H54 (cell line): ENCODE measurements around the gene NNAT.

Experiments
- DNase-seq: peaks from one replicate; pipeline ENCODE4 v3.0.0; 2011; ENCODE audit warnings: low spot score, mixed read lengths; ENCODE audit not compliant: insufficient read length
- FAIRE-seq: peaks from 3 replicates; lab custom pipeline; 2011; peaks lifted over from hg19 to GRCh38; lab: Jason Lieb, UNC
- POLR2A ChIP-seq: IDR thresholded peaks from 2 replicates; pipeline ENCODE4 v1.6.1; 2011; ENCODE audit warnings: low read depth, mild to moderate bottlenecking, low read length

The NNAT gene

DNA sequence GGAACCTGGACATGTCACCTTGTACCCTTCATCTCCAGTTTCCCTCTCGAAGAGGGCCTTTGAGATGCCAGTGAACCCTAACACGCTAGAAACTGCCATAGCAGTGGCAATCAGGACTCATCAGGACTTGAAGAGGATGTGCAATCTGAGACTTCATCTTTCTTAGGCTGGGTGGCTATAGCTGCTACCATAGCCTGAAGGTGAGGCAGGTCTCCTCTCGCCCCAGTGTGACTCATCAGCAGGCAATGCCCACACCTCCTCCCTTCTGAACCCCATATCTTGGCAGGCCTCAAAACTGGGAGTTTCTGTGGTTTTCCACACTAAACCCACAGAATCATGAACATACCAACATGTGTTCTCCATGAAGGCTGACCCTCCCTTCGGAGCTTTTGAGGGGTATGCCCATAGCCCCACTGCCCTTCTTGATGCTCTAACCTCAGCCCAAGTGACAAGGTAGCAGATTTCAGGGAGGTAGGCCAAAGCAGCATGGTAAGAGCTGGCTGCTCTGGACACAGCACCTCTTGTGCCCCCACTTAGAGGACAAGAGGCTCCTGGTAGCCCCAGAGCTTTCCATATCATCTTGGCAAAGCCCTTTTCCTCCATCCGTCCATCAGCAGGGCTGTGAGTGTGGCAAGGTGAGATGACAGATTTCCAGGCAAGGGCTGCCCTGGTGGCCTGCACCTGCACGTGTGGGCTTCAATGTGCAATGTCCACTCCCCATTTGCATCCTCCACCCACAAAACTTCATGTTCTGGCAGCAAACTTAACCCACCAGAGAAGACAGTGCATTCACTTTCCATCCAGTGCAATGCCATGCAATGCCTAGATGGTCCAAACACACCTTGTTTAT, 4.0 kb downstream of the NNAT start:
- TF ChIP-seq POLR2A: no peak
- FAIRE-seq (no peak), DNase-seq (peak; percentile 83)

DNA sequence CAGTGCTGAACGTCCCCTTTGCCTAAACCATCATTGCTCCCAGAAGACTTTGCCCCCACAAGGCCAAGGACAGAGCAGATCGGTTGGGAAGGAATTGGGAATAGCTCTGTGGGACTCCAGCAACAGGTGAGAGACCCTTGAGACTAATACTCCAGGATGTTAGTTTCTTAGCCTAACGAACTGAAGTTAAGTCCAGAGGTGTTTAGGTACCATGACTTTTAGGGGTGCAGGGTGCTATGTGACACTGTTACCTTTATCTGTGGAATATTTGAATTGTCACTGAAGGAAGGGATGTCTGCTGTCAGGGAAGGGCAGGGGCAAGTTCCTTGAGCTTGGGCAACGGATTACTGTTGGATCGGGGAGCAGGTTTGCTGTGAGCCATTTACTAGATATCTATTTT, 4.8 kb downstream of the NNAT start:
- TF ChIP-seq POLR2A: no peak
- FAIRE-seq: no peak
- DNase-seq: no peak

DNA sequence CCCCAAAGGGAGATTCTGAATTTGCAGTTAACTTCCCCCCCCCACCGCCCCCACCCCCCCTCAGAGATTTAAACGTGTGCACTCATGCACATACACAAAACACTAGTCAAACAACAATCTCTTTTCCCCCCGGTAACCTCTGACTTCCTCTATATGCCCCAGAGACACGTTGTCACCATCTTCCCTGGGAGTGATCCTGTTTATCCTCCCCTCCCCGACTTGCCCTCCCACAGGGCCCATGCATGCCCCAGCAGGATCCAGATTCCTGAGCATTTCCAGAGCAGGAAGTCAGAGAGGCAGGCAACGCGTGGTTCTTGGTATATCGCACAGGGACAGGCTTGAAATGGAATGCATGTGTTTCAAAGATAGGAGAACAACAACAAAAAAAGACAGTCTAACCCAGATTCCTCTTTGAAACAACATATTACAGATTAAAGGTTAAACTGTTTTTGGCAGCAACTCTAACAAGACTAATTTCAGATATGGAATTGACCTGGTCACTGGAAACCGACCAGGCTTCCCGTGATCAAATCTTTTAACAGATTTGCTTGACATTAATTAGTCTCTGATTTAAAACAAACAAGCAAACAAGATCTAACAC, 5.3 kb downstream of the NNAT start:
- FAIRE-seq: no peak
- no peak for DNase-seq
- TF ChIP-seq POLR2A: no peak

DNA sequence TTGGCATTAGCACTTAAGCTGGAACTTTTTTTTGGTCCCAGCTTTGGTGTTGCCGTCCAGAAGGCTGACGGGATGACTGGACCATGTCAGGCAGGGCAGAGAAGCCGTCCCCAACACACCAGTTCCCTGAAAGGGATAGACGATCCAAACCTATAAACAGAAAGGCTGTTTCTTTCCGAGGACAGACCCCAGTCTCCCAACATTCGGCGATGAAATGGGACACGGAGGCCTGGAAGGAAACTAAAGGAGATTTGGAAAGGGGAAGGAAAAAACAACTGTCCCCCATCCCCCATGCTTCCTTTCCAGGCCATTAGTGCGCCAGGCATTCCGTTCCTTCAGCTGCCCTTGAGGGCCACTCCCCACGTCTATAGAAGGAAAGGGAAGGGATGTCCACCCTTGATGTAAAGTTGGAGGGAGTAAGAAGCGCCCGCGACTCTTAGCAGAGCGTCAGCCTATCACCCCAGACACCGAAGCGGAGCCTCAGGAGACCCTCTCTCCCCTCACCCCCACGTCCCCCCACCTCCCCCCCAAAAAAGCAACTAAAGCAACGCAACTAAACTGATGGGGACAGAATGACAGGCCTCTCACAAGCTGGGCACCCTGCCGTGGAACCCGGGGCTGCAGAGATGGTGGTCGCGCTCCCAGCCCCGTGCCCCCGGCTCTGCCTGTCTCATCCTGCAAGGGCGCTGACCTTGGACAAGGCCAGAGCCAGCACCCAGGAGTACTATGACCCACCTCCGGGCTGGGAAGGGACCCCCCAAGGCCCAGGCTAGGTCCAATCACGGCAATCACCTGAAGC, 6.0 kb downstream of the NNAT start:
- peak; percentile 47 for DNase-seq
- TF ChIP-seq POLR2A: no peak
- no peak for FAIRE-seq

DNA sequence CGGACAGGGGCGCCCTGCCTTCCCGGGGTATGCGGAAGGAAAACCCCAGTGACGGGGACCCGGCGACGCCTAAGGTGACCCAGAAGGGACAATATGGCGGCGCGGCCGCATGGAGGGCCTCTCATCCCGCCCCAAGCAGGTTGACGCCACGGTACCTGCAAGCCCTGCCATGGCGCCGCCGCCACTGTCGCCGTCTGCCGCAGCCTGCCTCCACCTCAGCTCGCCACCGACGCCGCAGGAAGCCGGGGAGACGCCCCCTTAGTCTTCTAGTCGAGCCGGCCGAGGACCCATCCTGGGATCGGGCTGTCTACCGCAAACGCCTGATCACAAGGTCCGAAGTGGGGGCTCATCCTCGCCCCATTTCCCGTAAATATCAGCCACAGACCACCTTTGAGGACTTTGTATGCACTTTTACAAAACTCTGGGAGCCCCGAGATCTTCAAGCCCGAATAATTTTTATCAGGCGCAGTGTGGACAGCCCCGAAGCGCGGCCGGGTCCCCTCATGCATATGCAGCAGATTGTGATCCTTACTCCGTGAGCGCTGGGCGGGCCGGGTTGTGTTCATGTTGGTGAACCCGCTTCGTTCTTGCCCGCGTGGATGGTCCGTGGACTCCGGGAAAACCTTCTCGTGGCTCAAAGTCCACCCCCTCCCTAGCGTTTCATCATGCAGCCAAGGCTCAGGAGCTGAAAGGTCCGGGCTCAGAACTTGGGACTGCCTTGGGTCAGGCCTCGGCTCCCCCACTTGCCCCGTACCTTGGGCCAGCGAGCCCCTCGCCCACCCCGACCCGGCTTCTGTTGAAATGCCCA, 6.8 kb downstream of the NNAT start, which contains the start of gene BLCAP:
Gene BLCAP (minus strand): TSS at position 239 of the 808 bp plus-strand sequence. CDS start 8,702 bp downstream, outside the sequence.
- DNase-seq (peak; percentile 94), FAIRE-seq (no peak)
- peak; percentile 98 for TF ChIP-seq POLR2A

DNA sequence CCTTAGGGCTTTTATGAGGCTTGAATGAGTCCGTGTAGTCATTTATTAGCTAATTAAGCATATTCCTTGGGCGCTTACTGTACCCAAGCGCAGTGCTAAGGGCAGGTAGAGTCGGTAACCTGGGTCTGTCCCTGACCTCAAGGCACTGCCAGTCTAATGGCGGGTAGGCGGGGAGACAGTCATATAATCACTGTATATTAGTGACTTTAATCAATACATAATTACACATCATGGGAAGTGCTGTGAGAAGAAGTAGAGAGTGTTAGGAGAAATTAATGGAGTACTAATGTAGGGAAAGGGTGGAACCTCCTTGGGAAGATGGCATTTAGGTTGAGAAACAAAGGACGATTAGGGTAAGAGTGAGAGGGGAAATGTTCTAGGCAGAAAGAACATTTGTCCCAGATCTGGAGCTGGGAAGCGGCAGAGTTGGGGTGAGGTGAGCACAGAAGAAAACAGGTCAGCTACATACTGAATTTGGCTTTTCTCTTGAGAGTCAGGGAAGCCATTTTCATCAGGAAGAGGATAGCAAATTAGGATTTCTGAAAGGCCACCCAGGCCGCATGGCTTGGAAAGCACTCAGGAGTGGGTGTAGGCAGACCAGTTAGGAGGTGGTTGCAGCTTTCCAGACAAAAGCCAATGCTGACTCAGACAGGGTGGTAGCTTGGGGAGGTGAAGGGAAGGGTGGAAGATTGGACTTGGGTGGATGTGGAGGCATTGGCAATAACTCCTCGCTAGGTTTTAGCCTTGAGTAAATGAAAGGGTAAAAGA, 7.6 kb downstream of the NNAT start:
- TF ChIP-seq POLR2A: no peak
- FAIRE-seq: no peak
- no peak for DNase-seq

DNA sequence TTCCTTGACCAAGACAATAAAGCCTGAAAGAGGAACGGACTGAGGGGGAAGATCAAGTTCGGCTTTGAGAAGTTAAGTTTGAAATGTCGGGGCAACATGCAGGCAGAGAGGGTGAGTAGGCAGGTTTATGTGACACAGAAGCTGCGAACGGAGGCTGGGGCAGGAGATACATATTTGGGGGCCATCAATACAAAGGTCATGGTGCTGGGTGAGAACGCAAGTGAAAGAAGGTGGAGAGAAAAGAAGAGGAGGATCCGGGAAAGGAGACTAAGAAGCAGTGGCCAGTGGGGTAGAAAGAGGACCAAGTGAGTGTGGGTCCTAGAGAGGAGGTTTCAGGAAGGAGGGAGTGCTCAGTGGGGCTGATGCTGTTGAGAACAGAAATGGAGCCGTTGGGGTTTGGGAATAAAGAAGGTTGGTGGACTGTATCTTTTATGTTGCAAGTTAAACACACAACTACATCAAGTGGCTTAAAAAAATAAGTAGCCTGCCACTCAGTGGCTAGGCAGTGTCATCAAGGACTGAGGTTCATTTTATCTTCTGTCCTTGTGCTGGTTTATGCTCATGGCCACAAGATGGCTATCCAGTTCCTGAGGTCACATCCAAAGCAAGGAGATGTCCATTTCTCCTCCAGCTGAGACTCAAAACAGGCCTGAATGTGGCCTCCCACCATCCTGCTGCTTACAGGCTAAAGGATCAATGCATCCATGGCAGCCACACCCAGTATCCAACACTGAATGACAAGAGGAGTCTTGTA, 8.3 kb downstream of the NNAT start:
- no peak for FAIRE-seq
- no peak for DNase-seq
- no peak for TF ChIP-seq POLR2A

DNA sequence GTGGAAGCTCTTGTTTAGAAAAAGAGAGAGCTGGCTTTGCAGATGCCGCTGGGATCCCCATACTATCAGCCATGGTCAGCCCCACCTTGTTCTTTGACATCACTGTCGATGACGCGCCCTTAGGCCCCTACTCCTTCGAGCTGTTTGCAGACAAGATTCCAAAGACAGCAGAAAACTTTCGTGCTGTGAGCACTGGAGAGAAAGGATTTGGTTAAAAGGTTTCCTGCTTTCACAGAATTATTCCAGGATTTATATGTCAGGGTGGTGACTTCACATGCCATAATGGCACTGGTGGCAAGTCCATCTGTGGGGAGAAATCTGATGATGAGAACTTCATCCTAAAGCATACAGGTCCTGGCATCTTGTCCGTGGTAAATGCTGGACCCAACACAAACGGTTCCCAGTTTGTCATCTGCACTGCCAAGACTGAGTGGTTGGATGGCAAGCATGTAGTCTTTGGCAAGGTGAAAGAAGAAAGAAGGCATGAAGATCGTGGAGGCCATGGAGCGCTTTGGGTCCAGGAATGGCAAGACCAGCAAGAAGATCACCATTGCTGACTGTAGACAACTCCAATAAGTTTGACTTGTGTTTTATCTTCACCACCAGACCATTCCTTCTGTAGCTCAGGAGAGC, 9.0 kb downstream of the NNAT start:
- FAIRE-seq (no peak), DNase-seq (no peak)

DNA sequence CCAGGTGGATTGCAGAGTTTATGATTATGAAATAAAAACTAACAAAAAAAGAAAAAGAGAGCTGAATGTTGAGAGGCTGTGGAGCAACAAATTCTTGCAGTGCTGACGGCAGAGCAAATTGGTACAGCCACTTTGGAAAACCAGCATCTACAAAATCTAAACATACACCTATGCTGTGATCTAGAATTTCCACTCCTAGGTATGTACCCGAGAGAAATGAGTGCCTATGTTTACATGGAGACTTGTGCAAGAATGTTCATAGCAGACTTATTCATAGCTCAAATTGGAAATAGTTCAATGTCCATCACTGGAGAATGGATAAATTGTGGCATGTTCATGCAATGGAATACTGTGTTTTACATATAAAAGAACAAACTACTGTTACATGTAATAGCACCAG, 9.6 kb downstream of the NNAT start:
- FAIRE-seq (no peak), DNase-seq (no peak)
- TF ChIP-seq POLR2A: no peak

More for the DNA sequence above, 9.0 kb downstream of the NNAT start:
- no peak for TF ChIP-seq POLR2A

DNA sequence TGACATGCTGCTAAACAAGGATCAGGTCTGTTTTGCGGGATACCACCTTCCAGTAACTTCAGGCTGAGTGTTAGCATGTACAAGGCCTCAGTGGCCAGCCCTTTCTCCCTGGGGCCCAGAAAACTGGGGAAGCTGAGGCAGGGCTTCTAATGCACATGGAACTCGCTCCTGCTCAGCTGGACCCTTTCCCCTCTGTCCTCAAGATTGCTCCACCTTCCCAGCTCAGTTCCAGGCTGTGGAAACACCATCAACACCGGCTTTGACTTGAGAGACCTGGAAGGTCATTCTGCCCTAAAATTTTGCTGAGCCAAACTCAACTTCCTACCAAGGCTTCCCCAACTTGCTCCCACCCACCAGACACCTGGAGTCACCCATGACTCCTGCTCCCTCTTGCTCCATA, 10.8 kb downstream of the NNAT start:
- FAIRE-seq (no peak), DNase-seq (no peak)
- TF ChIP-seq POLR2A: no peak

DNA sequence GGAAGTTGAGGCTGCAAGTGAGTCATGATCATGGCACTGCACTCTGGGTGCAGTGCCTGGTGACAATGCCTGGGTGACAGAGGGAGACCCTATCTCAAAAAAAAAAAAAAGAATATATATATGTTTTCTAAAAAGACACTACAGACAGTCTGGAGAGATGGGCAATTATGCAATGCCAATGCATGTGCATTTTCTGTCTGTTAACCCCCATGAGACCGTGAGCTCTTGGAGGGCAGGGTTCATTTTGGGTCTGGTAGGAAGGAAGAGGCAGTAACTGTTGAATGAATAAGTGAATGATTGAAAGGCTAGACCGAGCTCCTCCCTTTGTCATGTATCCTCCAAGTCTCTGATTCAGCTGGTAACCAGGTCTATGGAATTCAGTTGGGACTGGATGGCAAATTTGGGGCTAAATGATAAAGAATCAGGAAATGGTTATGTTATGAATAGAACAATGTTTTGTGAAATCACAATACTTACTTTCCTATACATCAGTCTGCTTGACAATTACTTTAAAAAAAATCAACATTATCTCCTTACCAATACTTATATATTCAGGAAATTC, 12.2 kb downstream of the NNAT start:
- no peak for TF ChIP-seq POLR2A
- no peak for FAIRE-seq
- DNase-seq: no peak
